A673 (cell line): ENCODE data around the gene ESPN. TPM values are rescaled to one million over a fixed set of nuclear protein-coding genes. Genes with fewer than 3 reads are reported as not detected.

Experiments used
- BruUV-seq: library from RNA; stranded (reverse); fragments of 400-500 nt; replicated peaks from 2 replicates; lab custom pipeline; 2021; lab: Mats Ljungman, UMichigan
- CTCF ChIA-PET: fragments of 300-600 bp; sonication (Branson Sonifier 250); formaldehyde crosslinking; loops from one replicate; lab custom pipeline; 2022; ENCODE audit warnings: antibody characterized with exemption; lab: Charles Lee
- POLR2A ChIA-PET: fragments of 300-600 bp; sonication (Branson Sonifier 250); formaldehyde crosslinking; loops from one replicate; lab custom pipeline; 2022; ENCODE audit warnings: antibody characterized with exemption; ENCODE audit not compliant: low non-redundant PET; lab: Charles Lee
- DNase-seq: peaks from one replicate; pipeline ENCODE4 v3.0.0-alpha.2; 2015; ENCODE audit warnings: low spot score
- H3K27ac ChIP-seq: fragments of 200-600 bp; sonication (generic); 2 replicates; pipeline ENCODE4 v1.5.1; 2016; ENCODE audit warnings: mixed run types, low read depth, mild to moderate bottlenecking, mixed read lengths, antibody characterized with exemption, low read length; ENCODE audit not compliant: poor library complexity, severe bottlenecking
- H3K27me3 ChIP-seq: fragments of 200-600 bp; sonication (generic); replicated peaks from 2 replicates; pipeline ENCODE4 v1.6.1; 2017; ENCODE audit warnings: mixed run types, low read depth, mild to moderate bottlenecking, mixed read lengths, antibody characterized with exemption, low read length; ENCODE audit not compliant: insufficient read depth, poor library complexity
- H3K36me3 ChIP-seq: fragments of 200-600 bp; sonication (generic); 2 replicates; pipeline ENCODE4 v1.6.1; 2016; ENCODE audit warnings: mixed run types, mild to moderate bottlenecking, mixed read lengths, antibody characterized with exemption, low read length; ENCODE audit not compliant: insufficient read depth, poor library complexity, severe bottlenecking
- H3K4me1 ChIP-seq: fragments of 200-600 bp; sonication (generic); 2 replicates; pipeline ENCODE4 v1.6.1; 2017; ENCODE audit warnings: mixed run types, mild to moderate bottlenecking, mixed read lengths, antibody characterized with exemption, low read length; ENCODE audit not compliant: insufficient read depth, poor library complexity, severe bottlenecking
- H3K4me3 ChIP-seq: fragments of 200-600 bp; sonication (generic); 2 replicates; pipeline ENCODE4 v1.5.1; 2016; ENCODE audit warnings: low read depth, mixed run types, mild to moderate bottlenecking, mixed read lengths, low read length; ENCODE audit not compliant: poor library complexity, severe bottlenecking
- H3K9me3 ChIP-seq: fragments of 200-600 bp; sonication (generic); 2 replicates; pipeline ENCODE4 v1.6.1; 2016; ENCODE audit warnings: mixed run types, low read depth, mild to moderate bottlenecking, mixed read lengths, antibody characterized with exemption, low read length; ENCODE audit not compliant: poor library complexity, severe bottlenecking
- CTCF ChIP-seq: fragments of 300-800, 200-600 bp; sonication (generic); conservative IDR thresholded peaks from 2 replicates; pipeline ENCODE4 v1.5.1; 2017; ENCODE audit warnings: low read depth, mild to moderate bottlenecking, antibody characterized with exemption, low read length, moderate library complexity, mixed read lengths
- EZH2 ChIP-seq: fragments of 200-600 bp; sonication (generic); IDR thresholded peaks from 2 replicates; pipeline ENCODE4 v1.6.1; 2017; ENCODE audit warnings: borderline replicate concordance, low read depth, mild to moderate bottlenecking, mixed read lengths, antibody characterized with exemption, low read length; ENCODE audit not compliant: poor library complexity, severe bottlenecking
- intact Hi-C: fragments of 100-400 bp; cut with micrococcal nuclease; formaldehyde crosslinking; loops from one replicate; pipeline ENCODE4 v1.10.0; 2022; ENCODE audit not compliant: unreplicated experiment
- total RNA-seq: library from RNA; stranded (reverse); gene quantifications from 2 replicates; pipeline ENCODE4 v1.2.3, GENCODE V29; 2021

The ESPN gene
- total RNA-seq, 1 experiment from 2014 or later, result not detected

GRCh38 chr1:6447016-6447817, 22.6 kb downstream of the ESPN start:
- H3K27me3 ChIP-seq, result peaks cover 59% of the 10 kb centered on the region
- no peak overlapping the region for H3K4me3 ChIP-seq

GRCh38 chr1:6447818-6448748, 23.5 kb downstream of the ESPN start:
- no peak for DNase-seq
- TF ChIP-seq EZH2, result peak; percentile 81
- TF ChIP-seq CTCF, result no peak
- Histone ChIP-seq H3K27me3 (peaks cover 67% of the 10 kb centered on the region), H3K4me1 (no peaks in the 10 kb centered on the region), H3K27ac (no peak overlapping the region), H3K36me3 (no peaks in the 10 kb centered on the region), H3K9me3 (no peaks in the 10 kb centered on the region), H3K4me3 (no peak overlapping the region)
- no TSS peak for BruUV-seq
- intact Hi-C loops, result no loop called here
- ChIA-PET CTCF (interaction anchor here (1.2 kb wide), 1 partner anchor 11 kb away, joined by 3 read pairs; no protein-coding TSS in a partner anchor), POLR2A (no interaction called here)

More at GRCh38 chr1:6447016-6447817, 22.6 kb downstream of the ESPN start:
- Histone ChIP-seq H3K36me3 (no peaks in the 10 kb centered on the region), H3K27ac (no peak overlapping the region), H3K4me1 (no peaks in the 10 kb centered on the region), H3K9me3 (no peaks in the 10 kb centered on the region)
- BruUV-seq, result no TSS peak
- TF ChIP-seq EZH2 (peak; percentile 39), CTCF (no peak)
- DNase-seq, result no peak
- CTCF ChIA-PET, result no interaction called here
- POLR2A ChIA-PET, result no interaction called here
- intact Hi-C loops, result no loop called here

- intact Hi-C loops, result no loop called here
- Histone ChIP-seq H3K27me3 (peaks cover 76% of the 10 kb centered on the region), H3K4me1 (no peaks in the 10 kb centered on the region), H3K4me3 (no peak overlapping the region), H3K9me3 (no peaks in the 10 kb centered on the region), H3K36me3 (no peaks in the 10 kb centered on the region), H3K27ac (no peak overlapping the region)
- DNase-seq, result peak; percentile 42
- ChIA-PET POLR2A (no interaction called here), CTCF (interaction anchor here (1.2 kb wide), 2 partner anchors 11 to 12 kb away, joined by 3 read pairs; no protein-coding TSS in a partner anchor)
- TF ChIP-seq CTCF (no peak), EZH2 (no peak)
- BruUV-seq, result no TSS peak
Observed at GRCh38 chr1:6448749-6449631, 24.4 kb downstream of the ESPN start.
